Neural crest cell (in vitro differentiated cells): ENCODE measurements around the gene MYO19. TPM values are rescaled to one million over a fixed set of nuclear protein-coding genes. Genes with fewer than 3 reads are reported as not detected.

Experiments
- DNase-seq: peaks from one replicate; pipeline ENCODE4 v3.0.0; 2021; ENCODE audit warnings: low read depth, mixed read lengths, low spot score
- H3K27ac Mint-ChIP-seq: one replicate; pipeline ENCODE4 v1.8.0; 2021; ENCODE audit warnings: mild to moderate bottlenecking, mixed read lengths; ENCODE audit not compliant: unreplicated experiment
- H3K27me3 Mint-ChIP-seq: 2 replicates; pipeline ENCODE4 v1.8.0; 2021; ENCODE audit warnings: low read depth, mild to moderate bottlenecking, mixed read lengths
- H3K36me3 Mint-ChIP-seq: 2 replicates; pipeline ENCODE4 v1.8.0; 2021; ENCODE audit warnings: low read depth, mild to moderate bottlenecking, mixed read lengths
- H3K4me1 Mint-ChIP-seq: 2 replicates; pipeline ENCODE4 v1.8.0; 2021; ENCODE audit warnings: mixed read lengths
- H3K4me3 Mint-ChIP-seq: one replicate; pipeline ENCODE4 v1.8.0; 2021; ENCODE audit warnings: mild to moderate bottlenecking, mixed read lengths
- H3K9me3 Mint-ChIP-seq: 2 replicates; pipeline ENCODE4 v1.8.0; 2021; ENCODE audit warnings: mixed read lengths
- total RNA-seq: library from RNA; stranded (reverse); gene quantifications from 2 replicates; pipeline ENCODE4 v1.2.1, GENCODE V29; 2021
- TF ChIP-seq, protein P1 (sequence below): fragments of 200-600 bp; sonication (generic); conservative IDR thresholded peaks from 2 replicates; pipeline ENCODE4 v1.5.0; 2021; ENCODE audit warnings: antibody characterized with exemption, mild to moderate bottlenecking

The MYO19 gene
- total RNA-seq, 1 donor from 2014 or later, result 104 TPM

DNA sequence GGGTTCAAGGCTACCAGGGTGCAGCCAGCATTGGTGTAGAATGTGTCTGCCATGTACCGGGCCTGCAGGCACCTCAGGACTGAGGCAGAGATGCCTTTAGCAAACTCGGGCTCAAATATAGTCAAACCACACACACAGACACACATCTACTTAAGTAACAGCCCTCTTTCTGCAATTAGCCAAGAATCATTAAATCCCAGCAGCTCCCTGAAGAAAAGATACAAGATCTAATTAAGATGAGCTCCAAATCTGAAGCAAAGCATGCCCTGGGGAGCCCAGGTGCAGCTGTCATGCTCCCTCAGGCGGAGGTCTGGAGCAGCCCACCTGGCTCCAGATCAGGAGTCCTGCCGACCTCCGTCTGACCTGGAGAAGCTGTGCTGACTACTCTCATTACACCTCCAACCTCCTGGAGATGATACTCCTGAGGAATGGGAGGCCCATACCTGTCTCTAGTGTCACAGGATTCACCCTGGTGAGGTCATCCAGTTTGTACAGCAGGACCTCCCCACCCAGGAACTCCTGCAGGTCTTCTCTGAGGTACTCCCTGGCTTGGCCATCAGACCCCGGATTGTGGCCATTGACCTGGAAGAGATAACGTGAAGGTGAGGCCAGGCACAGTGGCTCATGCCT lies 6.9 kb downstream of the MYO19 start:
- TF ChIP-seq, protein P1, sequence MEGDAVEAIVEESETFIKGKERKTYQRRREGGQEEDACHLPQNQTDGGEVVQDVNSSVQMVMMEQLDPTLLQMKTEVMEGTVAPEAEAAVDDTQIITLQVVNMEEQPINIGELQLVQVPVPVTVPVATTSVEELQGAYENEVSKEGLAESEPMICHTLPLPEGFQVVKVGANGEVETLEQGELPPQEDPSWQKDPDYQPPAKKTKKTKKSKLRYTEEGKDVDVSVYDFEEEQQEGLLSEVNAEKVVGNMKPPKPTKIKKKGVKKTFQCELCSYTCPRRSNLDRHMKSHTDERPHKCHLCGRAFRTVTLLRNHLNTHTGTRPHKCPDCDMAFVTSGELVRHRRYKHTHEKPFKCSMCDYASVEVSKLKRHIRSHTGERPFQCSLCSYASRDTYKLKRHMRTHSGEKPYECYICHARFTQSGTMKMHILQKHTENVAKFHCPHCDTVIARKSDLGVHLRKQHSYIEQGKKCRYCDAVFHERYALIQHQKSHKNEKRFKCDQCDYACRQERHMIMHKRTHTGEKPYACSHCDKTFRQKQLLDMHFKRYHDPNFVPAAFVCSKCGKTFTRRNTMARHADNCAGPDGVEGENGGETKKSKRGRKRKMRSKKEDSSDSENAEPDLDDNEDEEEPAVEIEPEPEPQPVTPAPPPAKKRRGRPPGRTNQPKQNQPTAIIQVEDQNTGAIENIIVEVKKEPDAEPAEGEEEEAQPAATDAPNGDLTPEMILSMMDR, result no peak
- no peak for DNase-seq
- Mint-ChIP-seq H3K9me3 (no peaks in the 10 kb centered on the region), H3K27ac (no peak overlapping the region), H3K36me3 (peaks cover 16% of the 10 kb centered on the region), H3K4me1 (peaks cover 8% of the 10 kb centered on the region), H3K4me3 (no peak overlapping the region), H3K27me3 (no peaks in the 10 kb centered on the region)

- no peaks in the 10 kb centered on the region for H3K4me1 Mint-ChIP-seq
- H3K27me3 Mint-ChIP-seq, result no peaks in the 10 kb centered on the region
- TF ChIP-seq, protein P1, result no peak
- H3K27ac Mint-ChIP-seq, result no peak overlapping the region
- peaks cover 13% of the 10 kb centered on the region for H3K36me3 Mint-ChIP-seq
- no peaks in the 10 kb centered on the region for H3K9me3 Mint-ChIP-seq
- no peak overlapping the region for H3K4me3 Mint-ChIP-seq
- DNase-seq, result no peak
These were observed 8.8 kb downstream of the MYO19 start for GRCh38 chr17:36525888-36526287.

DNA sequence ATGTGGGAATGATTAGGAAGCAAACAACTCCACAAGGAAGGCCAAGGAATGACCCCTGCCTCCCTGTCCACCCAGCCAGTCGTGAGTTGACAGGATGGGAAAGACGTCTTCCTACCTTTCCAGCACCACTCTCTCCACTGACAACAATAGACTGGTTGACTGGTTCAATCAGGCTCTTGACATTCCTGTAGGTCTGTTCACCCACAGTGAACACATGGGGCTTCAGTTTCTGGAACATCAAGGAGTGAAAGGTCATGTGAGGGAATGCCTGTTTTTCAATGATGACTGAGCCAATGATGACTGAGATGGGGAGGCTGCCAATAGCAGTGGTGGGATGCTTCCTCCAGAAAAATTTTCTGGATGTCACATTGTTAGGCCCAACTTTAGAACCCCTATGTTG lies 9.6 kb downstream of the MYO19 start:
- DNase-seq, result no peak
- peaks cover 13% of the 10 kb centered on the region for H3K36me3 Mint-ChIP-seq
- H3K9me3 Mint-ChIP-seq, result no peaks in the 10 kb centered on the region
- no peaks in the 10 kb centered on the region for H3K4me1 Mint-ChIP-seq
- no peak overlapping the region for H3K27ac Mint-ChIP-seq
- TF ChIP-seq, protein P1, result no peak
- no peaks in the 10 kb centered on the region for H3K27me3 Mint-ChIP-seq
- no peak overlapping the region for H3K4me3 Mint-ChIP-seq

DNA sequence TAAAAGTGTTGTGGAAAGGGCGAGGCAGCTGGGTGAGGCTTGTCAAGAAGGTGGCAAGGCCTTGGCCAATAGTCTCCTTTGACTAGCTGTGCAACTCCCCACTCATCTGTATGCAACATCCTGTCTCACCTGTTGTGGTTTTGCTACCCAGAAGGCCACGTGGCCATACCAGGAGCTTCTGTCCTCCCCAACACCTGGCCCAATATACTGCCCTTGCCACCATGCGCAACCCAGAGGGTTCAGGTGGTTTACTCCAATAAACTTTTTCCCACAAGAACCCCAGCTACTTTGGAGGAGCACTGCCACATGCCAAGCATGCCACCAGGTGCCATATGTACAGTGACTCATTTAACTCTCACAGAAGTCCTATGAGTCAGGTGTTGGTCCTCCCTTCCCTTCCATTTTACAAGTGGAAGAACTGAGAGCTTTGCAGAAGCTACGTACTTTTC lies 10.2 kb downstream of the MYO19 start:
- H3K4me1 Mint-ChIP-seq, result no peaks in the 10 kb centered on the region
- no peak overlapping the region for H3K4me3 Mint-ChIP-seq
- H3K9me3 Mint-ChIP-seq, result no peaks in the 10 kb centered on the region
- DNase-seq, result no peak
- no peak overlapping the region for H3K27ac Mint-ChIP-seq
- TF ChIP-seq, protein P1, result no peak
- H3K36me3 Mint-ChIP-seq, result peaks cover 13% of the 10 kb centered on the region
- no peaks in the 10 kb centered on the region for H3K27me3 Mint-ChIP-seq

GRCh38 chr17:36523113-36523512 lies 11.6 kb downstream of the MYO19 start:
- no peaks in the 10 kb centered on the region for H3K27me3 Mint-ChIP-seq
- no peak overlapping the region for H3K27ac Mint-ChIP-seq
- DNase-seq, result no peak
- no peak overlapping the region for H3K4me3 Mint-ChIP-seq
- peaks cover 13% of the 10 kb centered on the region for H3K36me3 Mint-ChIP-seq
- TF ChIP-seq, protein P1, result no peak
- H3K4me1 Mint-ChIP-seq, result no peaks in the 10 kb centered on the region
- H3K9me3 Mint-ChIP-seq, result no peaks in the 10 kb centered on the region
